Lung (tissue), 12 donors: ENCODE measurements around the gene GXYLT2. TPM values are rescaled to one million over a fixed set of nuclear protein-coding genes. Genes with fewer than 3 reads are reported as not detected.
A peak's percentile ranks its signal among the peaks of the same experiment; 100 is the strongest.

ENCODE experiments used
- ATAC-seq: fragments of 200-7000 bp; cut with Tn5 transposase; one replicate; pipeline ENCODE4 v1.9.1; 2020; ENCODE audit warnings: moderate number of reproducible peaks; ENCODE audit not compliant: insufficient read depth, low FRiP score
- DNase-seq, 3 donors: peaks; one replicate each; pipeline ENCODE4 v3.0.0-alpha.2; 2013 to 2017
- H3K27ac ChIP-seq, 2 donors: one replicate each; pipeline ENCODE4 v1.5.1; 2013; ENCODE audit warnings: mild to moderate bottlenecking in 2 of 2, moderate library complexity in 2 of 2, control low read depth in 1 of 2, inconsistent platforms in 1 of 2, low read depth in 1 of 2, low read length in 1 of 2
- H3K27me3 ChIP-seq, 3 donors: one replicate each; pipeline ENCODE4 v1.5.1; 2013; ENCODE audit warnings: low read length in 2 of 3; ENCODE audit not compliant: control insufficient read depth in 3 of 3, insufficient read depth in 3 of 3
- H3K36me3 ChIP-seq, 4 donors: one replicate each; pipeline ENCODE4 v1.5.1; 2013; ENCODE audit warnings: low read length in 4 of 4, mild to moderate bottlenecking in 1 of 4, moderate library complexity in 1 of 4; ENCODE audit not compliant: control insufficient read depth in 4 of 4, insufficient read depth in 4 of 4
- H3K4me1 ChIP-seq, 5 donors: one replicate each; pipeline ENCODE4 v1.5.1; 2013; ENCODE audit warnings: low read length in 5 of 5, mild to moderate bottlenecking in 2 of 5, moderate library complexity in 1 of 5; ENCODE audit not compliant: control insufficient read depth in 5 of 5, insufficient read depth in 5 of 5
- H3K4me3 ChIP-seq: one replicate; pipeline ENCODE4 v1.5.1; 2013; ENCODE audit warnings: mild to moderate bottlenecking, control low read depth, moderate library complexity
- H3K9ac ChIP-seq, 2 donors: one replicate each; pipeline ENCODE4 v1.5.1; 2013; ENCODE audit warnings: low read length in 2 of 2, control low read depth in 1 of 2; ENCODE audit not compliant: insufficient read depth in 1 of 2
- H3K9me3 ChIP-seq, 4 donors: one replicate each; pipeline ENCODE4 v1.5.1; 2013; ENCODE audit warnings: low read length in 3 of 4, mild to moderate bottlenecking in 1 of 4, moderate library complexity in 1 of 4; ENCODE audit not compliant: control insufficient read depth in 4 of 4, insufficient read depth in 3 of 4
- CTCF ChIP-seq: IDR thresholded peaks from 2 replicates; pipeline ENCODE4 v1.5.1; 2012; ENCODE audit warnings: mild to moderate bottlenecking; ENCODE audit errors: control extremely low read depth, extremely low read depth
- WGBS, 2 donors: extraction: QIAGEN DNeasy Blood & Tissue Kit; methylation state at CpG; one replicate each; pipeline ENCODE4 v1.1.7; 2013; 5-methylcytosine and 5-hydroxymethylcytosine counted together
- polyA plus RNA-seq, 2 donors: library from polyadenylated mRNA; stranded (reverse); fragments of 200-250 nt; gene quantifications; one replicate each; pipeline ENCODE4 v1.2.1, GENCODE V29; 2013
- total RNA-seq, 2 donors: library from RNA; depleted of rRNA in 1 of 2; stranded (reverse); fragments of >200 nt in 1 of 2; gene quantifications; one replicate each; pipeline ENCODE4 v1.2.1, GENCODE V29; 2014 to 2021
- donor health status: control.
- donor health status: control.
- donor health status: Bipolar disorder and iron deficiency.
- donor health status: healthy.
- donor health status: DM: yes; HTN: yes; CAD: no.

The GXYLT2 gene
- total and polyA plus RNA-seq, 4 donors: 0.52 to 46.8 (median 4.8) TPM

GRCh38 chr3:72862314-72863090, 25.3 kb upstream of the GXYLT2 start:
- no peak for TF ChIP-seq CTCF
- no peak overlapping the region for H3K27ac ChIP-seq
- H3K9me3 ChIP-seq: no peaks in the 10 kb centered on the region
- ATAC-seq (no peak), DNase-seq (no peak)
- WGBS, 2 donors: 64 to 72% methylated on average over 7 of the region's 7 CpGs
- no peaks in the 10 kb centered on the region for H3K36me3 ChIP-seq
- no peaks in the 10 kb centered on the region for H3K27me3 ChIP-seq
- peaks cover 0 to 4% (median 0%) of the 10 kb centered on the region in 5 donors for H3K4me1 ChIP-seq
- no peak overlapping the region for H3K4me3 ChIP-seq
- H3K9ac ChIP-seq: no peak overlapping the region

DNA sequence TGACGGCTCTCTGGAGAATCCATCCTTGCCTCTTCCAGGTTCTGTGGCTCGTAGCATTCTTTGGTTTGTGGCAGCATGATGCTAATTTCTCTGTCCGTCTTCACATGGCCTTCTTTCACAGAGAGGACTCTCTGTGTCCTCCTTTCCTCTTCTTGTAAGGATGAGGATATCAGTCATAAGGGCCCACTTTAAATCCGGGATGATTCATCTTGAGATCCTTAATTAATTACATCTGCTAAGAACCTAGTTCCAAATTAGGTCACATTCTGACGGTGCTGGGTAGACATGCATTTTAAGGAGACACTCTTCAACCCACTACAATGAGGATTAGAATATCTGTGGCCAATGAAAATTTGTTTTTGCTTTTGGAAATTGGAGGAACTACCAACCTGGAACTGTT, 15.7 kb upstream of the GXYLT2 start:
- H3K9me3 ChIP-seq: no peaks in the 10 kb centered on the region
- no peaks in the 10 kb centered on the region for H3K36me3 ChIP-seq
- 85 to 92% methylated on average over 5 of the region's 5 CpGs for WGBS, 2 donors
- no peak overlapping the region for H3K9ac ChIP-seq
- ATAC-seq (no peak), DNase-seq (no peak)
- no peak overlapping the region for H3K27ac ChIP-seq
- H3K27me3 ChIP-seq: no peaks in the 10 kb centered on the region
- no peak overlapping the region for H3K4me3 ChIP-seq
- no peak for TF ChIP-seq CTCF
- no peaks in the 10 kb centered on the region for H3K4me1 ChIP-seq

- peak; percentile 7 for ATAC-seq
- Histone ChIP-seq H3K9ac (peak overlapping the region; percentile 43 to 86), H3K4me1 (peaks cover 0 to 45% (median 5%) of the 10 kb centered on the region in 5 donors), H3K36me3 (no peaks in the 10 kb centered on the region), H3K27me3 (peaks cover 0 to 2% (median 0%) of the 10 kb centered on the region in 3 donors), H3K27ac (no peak overlapping the region), H3K4me3 (no peak overlapping the region), H3K9me3 (no peaks in the 10 kb centered on the region)
- peak in 2 of 3 donors; percentile 56 to 70 for DNase-seq
- TF ChIP-seq CTCF: no peak
- WGBS, 2 donors: 4% methylated on average over 7 of the region's 7 CpGs
Measured at GRCh38 chr3:72887343-72887704, 522 bp upstream of the GXYLT2 start.
